HCT116 (cell line): Measurements from ENCODE around the gene PDE4D.

Experiments
- CEBPB ChIP-seq: IDR thresholded peaks from 2 replicates; pipeline ENCODE4 v1.6.1; 2012; ENCODE audit warnings: low read depth
- CTCF ChIP-seq, 3 experiments: fragments of 200-600 bp in 1 of 3; sonication (generic) in 1 of 3; IDR thresholded peaks in 2 of 3; conservative IDR thresholded peaks in 1 of 3; 2 replicates each; pipeline ENCODE4 v1.5.1; 2012 to 2017; ENCODE audit warnings: low read depth in 2 of 3, low read length in 2 of 3, antibody characterized with exemption in 1 of 3, borderline replicate concordance in 1 of 3, control low read depth in 1 of 3, mild to moderate bottlenecking in 1 of 3, mixed read lengths in 1 of 3, mixed run types in 1 of 3, moderate library complexity in 1 of 3; ENCODE audit not compliant: insufficient read depth in 1 of 3
- POLR2A ChIP-seq: IDR thresholded peaks from 2 replicates; pipeline ENCODE4 v1.7.0; 2011; ENCODE audit warnings: borderline replicate concordance; ENCODE audit not compliant: insufficient read depth, insufficient read length; ENCODE audit errors: extremely low read depth
- POLR2AphosphoS5 ChIP-seq: IDR thresholded peaks from 2 replicates; pipeline ENCODE4 v1.6.1; 2011; ENCODE audit warnings: mild to moderate bottlenecking, low read depth, low read length, moderate library complexity
- RAD21 ChIP-seq: IDR thresholded peaks from 2 replicates; pipeline ENCODE4 v1.6.1; 2012; ENCODE audit warnings: low read depth, mild to moderate bottlenecking
- ZFX ChIP-seq: fragments of 450-650 bp; IDR thresholded peaks from 2 replicates; pipeline ENCODE4 v1.6.1; 2017
- ZNF274 ChIP-seq: fragments of 200-500 bp; sonication (Bioruptor generic); IDR thresholded peaks from 2 replicates; pipeline ENCODE4 v1.6.1; 2014; ENCODE audit warnings: mild to moderate bottlenecking, low read depth, low read length, inconsistent platforms

- TF ChIP-seq POLR2A (no peak), CTCF (IDR thresholded peaks at IDR 0.05 in 2 of 3, conservative IDR thresholded peaks at IDR 0.05 in 1 of 3; ENCODE audit: borderline replicate concordance in 1 of 3, insufficient read depth in 1 of 3, low read depth in 2 of 3, low read length in 2 of 3) (no peak), CEBPB (no peak), RAD21 (no peak), ZFX (no peak), ZNF274 (no peak), POLR2AphosphoS5 (no peak)
Measured at GRCh38 chr5:59430066-59430685, 463.4 kb downstream of the PDE4D start.
